Activated T-cell treated with anti-CD3 and anti-CD28 coated beads for 4 hours (primary cell): ENCODE measurements around the gene DDAH1.
A peak's percentile ranks its signal among the peaks of the same experiment; 100 is the strongest.

Source experiments
- DNase-seq: peaks from one replicate; pipeline ENCODE4 v3.0.0-alpha.2; 2020

DDAH1 gene

DNA sequence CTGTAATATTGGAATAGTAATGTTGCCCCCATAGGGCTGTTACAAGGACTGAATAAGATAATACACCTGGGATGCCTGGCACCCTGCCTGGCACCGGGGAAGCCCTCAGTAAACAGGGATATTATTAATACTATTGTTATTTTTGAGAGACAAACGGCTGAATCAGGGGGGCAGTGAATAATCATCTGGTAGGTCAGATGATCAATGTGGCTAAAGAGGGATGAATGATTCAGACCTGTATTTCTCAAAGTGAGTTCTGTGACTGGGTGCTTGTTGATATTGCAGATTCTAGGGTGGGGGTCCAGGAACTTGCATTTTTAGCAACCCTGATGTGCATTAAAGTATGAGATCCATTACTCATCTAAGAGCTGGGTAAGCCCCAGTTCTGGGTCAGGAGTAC lies 142.3 kb downstream of the DDAH1 start:
- no peak for DNase-seq

DNA sequence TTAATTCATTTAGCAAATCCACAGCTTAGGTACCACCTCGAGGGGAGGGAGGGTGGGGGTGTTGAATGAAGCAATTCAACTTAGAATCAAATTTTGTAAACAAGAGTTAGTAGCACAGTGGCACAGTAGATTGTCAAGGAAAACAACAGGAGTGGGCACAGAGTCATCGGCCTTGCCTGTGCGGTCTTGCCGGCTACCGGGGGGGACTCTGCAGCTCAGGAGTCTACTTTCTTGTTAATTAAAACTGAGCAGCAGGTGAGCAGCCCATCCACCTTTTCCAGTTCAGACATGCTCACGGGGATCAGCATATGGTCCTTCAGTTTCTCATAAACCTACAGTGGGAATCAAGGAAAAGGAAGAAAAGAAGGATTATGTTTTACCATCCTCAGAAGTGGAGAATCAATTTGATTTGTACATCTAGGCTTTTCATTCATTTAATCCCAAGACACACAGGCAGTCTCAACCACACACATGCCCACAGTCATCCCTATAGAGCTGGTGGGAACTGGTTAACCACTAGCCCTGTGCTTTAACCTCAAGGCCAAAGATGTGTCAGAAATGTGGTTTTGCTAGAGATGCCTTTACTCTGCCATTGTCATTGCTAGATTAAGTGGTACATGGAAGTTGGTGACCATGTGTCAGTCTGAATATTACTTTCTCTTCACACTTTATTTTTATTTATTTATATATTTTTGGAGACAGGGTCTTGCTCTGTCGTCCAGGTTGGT lies 143.6 kb downstream of the DDAH1 start:
- DNase-seq = no peak

DNA sequence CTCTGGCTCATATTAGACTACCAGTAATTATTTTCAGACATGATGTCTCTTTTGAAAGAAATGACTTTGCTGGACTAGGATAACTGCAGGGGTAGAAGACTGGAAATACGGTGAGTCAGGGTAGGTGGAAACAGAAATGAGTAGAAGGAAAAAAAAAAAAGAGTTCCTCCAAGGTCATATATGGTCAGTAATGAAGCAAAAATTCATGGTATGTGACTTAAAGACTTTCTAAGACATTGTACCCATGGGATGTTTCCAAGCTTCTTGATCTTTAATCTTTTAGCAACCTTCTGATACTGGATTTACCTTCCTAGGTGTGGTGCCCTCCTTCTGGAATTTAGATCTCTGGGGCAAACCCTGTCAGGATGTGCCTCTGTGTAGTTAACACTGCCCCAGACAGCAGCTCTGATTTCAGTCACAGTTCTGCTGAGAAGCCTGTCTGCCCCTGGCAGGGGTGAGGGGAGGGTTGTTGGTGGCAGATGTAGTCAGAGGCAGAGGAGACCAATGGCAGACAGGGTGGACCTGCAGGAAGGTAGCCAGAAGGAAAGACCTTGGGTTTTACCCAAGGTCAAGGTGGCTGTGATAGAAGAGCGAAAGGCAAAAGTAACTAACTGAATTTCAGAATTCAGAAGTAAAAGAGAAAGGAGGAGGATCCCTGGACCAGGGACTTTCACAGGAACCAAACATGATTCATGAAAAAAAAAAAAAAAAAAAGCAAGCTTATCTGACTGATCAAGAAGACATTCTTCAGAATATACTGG lies 144.4 kb downstream of the DDAH1 start:
- DNase-seq = no peak

DNA sequence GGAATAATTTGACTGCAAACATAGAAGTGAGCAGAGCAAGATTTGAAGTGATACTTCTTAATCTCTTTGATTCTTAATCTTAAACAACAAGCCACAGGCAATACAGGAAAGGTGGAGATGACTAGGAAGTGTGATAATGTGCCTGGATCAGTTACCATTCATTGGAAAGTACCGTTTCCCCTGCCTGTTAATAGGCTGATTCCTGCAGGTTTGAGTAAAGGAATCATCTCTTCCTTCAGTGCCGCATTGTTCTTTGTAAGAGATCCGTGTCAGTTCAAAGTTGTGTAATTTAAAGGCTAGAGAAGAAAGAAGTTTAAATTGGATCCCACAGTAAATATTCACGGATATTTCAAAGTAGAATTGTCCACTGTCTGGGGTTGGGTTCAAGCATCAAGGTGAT lies 145.0 kb downstream of the DDAH1 start:
- DNase-seq = no peak

DNA sequence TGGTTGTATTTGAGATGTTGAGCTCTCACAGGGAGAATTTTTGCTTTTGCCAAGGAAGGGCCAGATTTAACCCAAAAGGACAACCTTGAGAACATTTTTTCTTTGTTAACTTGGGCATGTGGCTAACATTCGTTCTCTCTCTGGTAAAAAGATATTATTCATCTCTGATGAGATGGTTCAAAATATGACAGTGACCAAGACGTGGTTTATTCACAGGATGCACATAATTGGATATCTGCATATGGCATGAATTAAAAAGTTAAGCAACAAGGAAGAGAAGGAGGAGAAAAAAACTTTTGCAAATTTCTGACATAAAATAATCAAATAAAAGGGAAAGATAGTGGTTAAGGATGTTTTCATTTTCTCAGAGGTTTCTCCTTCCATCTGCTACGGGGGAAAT lies 145.5 kb downstream of the DDAH1 start:
- DNase-seq = no peak

DNA sequence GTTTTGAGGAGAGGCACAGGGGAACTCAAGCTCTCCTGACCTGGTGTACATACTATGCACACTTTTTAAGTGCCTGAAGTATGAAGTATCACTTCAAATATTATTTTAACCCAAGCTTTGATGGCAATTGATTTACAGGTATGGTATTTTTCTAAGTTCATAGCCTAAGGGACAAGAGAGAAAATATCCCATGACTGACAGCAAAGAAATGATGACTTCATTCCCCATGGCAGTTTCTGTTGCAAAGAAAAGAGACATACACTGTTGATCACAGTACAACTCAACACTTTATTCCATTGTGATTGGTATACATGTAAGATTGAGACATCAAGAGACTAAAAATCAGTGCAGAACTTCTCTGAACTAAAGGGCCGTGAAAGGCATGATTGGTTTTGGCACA lies 146.7 kb downstream of the DDAH1 start:
- no peak for DNase-seq

DNA sequence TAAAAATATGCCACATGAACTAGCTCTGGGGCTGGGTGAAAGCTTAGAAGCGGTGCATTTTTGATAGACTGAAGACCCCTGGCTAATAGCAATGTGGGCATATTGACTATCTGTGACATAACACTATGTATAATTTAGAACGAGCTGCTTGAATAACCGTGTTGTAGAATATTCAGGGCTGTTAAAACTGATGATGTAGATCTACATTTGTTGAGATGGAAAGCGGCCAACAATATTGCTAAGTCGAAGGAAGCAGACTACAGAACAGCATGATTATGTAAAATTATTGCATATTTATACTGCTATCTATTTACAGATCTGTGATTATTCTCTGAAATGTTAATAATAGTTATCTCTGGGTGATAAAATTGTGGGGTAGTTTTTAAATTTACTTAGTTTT lies 147.4 kb downstream of the DDAH1 start:
- DNase-seq = no peak

DNA sequence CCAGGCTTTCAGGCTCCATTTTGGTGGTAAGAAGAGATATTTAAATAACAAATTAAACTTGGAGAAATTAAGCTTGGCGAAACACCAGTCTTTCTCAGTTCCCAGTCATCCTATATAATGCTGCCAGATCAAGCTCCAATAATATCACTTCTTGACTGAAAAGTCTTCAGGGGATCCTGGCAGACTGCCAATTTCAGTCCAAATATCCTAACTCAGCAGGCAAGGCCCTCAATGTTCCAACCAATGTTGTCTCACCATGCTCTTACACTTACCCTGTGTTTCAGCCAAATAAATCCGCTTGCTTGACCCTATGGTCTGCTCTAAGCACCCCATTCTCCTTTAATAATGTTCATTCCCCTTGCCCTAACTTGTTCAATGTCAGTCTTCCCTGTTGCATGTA lies 148.6 kb downstream of the DDAH1 start:
- no peak for DNase-seq

DNA sequence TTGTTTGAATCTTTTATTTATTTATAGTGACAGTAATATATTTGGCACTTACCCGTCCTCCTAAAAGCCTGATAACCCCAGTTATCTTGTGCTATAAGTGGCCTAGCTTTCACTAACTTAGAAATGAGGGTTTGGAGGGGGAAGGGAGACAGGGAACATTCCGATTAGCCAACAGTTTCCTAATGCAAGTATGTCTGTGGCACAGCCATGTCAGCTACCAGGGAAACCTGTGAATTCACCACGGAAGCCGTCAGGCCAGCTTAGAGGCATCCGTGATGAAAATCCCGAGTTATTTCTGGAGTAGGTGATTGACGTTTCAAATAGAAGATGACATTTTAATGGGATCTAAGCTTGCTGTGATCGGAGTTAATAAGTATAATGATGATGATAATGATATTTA lies 149.2 kb downstream of the DDAH1 start:
- DNase-seq = no peak

DNA sequence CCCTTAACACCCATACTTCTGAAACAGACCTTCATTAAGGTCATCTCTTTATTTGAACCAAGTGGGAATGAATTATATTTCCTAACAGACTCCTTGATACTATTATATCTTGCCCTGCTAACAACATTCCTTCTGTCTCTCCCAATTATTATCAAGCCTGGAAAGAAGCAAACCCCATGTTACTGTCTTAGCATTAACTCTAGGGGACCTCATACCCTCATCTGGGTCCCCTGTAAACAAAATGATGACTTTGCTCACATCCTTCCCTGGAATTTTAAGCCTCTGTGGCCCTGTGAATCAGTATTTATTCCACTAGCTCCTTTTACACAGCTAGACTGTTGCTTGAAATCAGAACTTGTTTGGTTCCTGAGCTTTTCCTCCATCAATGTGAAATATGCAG lies 150.2 kb downstream of the DDAH1 start:
- DNase-seq = no peak

DNA sequence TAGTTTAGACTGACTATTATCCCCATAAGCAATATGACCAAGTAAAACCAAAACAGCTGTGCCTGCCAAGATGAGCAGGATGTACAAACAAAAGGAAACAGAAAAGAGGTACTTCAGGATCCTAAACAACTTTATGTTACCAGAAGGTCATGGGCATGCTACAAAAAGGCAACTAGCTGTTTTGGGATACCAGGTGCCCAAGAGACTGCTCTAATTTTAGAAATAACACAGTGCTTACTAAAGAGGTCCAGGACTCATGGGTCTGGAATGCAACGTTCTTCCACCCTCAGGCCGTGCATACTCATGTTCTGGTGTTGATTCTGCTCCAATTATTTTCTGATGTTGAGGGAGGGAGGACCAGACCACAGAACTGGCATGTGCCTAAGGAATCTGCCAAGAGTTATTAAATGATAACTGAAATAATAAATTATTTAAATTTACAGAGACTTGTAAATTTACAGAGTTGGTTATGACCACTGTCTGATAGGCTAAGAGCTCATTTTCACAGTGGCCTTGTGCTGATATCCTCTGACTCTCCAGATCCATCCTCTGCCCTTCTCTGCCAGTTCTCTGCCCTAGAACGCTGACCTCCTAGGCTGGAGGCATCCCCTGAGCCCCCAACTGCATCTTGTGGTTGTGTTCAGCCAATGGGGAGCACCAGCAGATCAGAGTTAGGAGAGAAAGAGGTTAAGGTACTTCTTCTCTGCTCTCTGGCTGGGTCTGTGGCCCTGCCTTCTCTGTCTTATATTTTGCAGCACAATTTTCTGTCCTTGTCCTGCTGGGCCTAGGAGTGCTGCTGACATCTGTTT lies 150.9 kb downstream of the DDAH1 start:
- DNase-seq = no peak

DNA sequence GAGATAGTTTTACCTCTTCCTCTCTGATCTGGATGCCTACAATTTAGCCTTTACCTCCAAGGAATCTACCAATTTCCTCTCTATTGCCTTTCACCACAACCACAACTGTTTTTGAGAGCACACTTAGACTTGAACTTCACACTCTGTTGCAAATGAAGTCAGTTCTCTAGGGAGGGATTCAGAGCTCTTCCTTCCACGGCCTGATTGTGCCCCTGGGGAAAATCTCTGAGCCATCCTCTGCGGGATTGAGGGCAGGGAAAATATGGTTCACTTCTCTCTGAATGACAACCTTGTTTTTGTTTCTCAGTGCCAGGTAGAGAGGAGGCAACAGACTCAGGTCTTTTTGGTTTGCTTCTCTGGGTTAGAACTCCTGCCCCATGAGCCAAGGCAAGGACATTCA lies 153.1 kb downstream of the DDAH1 start:
- DNase-seq = no peak

DNA sequence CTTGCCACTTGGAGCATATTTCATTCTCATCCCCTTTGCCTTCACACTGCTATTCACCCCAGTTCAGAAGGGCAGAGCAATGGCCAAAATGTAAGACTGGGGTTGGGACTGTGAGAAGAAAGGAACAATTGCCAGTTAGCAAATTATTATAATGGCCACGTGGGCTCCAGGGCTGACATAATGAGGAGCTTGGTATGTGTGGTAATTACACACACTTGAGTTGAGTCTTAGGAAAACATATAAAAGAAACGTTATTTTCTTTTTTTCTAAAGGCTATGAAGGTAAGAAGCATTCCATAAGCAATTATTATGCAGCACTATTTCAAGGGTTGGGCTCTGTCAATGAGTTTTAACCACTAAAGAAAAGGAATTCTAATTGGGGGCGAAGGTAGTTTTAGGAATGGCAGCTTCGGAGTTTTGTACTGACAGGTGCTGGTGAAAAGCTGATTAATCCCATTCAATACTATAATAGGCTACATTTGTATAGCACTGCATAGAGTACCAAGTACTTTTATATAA lies 156.1 kb downstream of the DDAH1 start:
- no peak for DNase-seq

DNA sequence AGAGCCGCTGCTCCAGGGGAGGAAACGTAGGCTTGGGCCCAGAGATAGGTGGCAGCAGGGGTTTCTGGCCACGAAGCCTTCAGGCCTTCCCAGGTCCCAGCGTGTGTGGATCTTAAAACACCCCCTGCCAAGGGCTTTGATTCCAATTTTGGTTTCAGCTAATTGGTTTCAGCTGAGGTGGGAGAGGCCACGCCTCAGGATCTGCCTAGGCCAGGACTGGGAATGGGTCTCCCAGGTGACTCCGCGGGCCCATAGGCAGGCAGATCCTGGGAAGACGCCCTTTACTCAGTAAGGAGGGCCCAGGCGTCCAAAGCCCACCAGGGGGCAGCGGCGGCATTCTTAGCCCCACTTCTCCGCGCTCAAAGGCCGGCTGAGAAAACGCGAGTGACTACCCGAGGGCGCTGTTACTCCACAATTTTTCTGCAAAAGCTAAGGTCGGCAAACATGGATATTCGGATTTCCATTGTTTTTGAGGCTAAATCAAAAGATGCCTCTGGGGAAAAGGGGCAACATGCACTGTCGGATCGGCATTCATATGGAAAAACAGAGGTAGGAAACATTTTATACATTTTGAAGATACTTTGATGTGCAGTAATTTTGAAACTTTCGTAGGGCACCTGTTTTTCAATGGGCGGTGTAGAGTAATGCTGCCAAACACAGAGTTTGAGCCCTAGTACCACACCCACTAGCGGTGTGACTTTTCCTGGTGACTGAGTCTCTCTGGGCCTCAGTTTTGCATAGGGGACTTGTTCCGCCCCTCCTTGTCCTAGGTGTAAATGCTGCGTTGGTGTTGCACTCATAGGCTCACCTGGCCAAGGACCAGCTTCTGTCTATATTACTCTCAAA lies 156.7 kb downstream of the DDAH1 start:
- DNase-seq = peak; percentile 48

DNA sequence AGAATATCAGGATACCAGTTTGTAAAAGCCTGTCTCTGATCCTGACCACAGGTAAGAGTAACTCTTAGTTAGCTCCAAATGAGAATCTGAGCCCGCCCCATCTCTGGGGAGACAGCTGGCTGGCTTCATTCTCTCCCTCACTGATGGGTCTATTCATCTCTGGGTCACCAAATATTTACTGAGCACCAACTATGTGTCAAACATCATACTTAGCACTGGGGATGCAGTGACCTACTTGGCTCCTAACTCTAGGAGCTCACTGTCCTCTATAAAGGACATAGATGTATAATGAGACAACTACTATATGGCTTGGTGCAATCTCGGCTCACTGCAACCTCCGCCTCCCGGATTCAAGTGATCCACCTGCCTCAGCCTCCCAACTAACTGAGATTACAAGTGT lies 158.7 kb downstream of the DDAH1 start:
- DNase-seq = no peak

DNA sequence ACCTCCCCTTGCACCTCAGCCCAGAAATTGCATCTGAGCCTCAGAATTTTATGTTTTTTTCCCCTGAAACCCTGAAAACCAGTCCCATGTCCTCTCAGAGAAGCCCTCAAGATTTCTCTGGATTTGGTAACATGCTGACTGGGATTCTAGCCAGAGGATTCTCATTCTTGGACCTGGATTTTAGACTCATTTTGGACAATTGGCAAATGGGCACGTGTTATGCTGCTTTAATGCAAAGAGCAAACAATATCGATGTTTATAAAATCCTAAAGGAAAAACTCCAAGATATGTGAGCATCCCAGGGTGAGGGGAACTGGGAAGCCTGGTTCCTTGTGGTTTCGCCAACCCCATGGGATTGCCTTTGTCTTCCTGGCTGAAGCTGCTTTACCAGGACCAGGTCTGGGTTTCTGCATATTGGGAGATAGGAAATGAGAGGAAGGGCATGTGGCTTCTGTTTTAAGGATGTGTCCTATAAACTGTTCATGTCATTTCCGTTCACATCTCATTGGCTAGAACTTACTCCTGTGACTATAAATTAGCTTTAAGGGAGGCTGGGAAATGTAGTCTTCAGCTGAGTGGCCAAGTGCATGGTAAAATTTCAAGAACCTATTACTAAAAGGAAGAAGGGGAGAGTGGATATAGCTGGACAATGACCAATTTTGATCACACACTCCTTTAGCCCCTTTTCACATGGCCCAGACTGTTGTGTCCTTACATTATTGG lies 161.4 kb downstream of the DDAH1 start:
- no peak for DNase-seq

DNA sequence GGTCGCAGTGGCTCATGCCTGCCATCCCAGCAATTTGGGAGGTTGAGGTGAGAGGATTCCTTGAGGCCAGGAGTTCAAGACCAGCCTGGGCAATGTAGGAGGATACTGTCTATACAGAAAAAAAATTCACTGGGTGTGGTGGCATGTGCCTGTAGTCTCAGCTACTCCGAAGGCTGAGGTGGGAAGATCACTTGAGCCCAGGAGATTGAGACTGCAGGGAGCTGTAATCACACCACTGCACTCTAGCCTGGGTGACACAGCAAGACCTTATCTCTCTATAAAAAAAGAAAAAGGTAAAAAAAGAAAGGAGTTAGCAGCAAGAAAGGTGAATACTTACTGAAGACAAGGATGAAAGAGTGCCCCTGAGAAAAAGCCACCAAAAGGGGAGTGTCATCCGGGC lies 164.8 kb downstream of the DDAH1 start:
- no peak for DNase-seq

DNA sequence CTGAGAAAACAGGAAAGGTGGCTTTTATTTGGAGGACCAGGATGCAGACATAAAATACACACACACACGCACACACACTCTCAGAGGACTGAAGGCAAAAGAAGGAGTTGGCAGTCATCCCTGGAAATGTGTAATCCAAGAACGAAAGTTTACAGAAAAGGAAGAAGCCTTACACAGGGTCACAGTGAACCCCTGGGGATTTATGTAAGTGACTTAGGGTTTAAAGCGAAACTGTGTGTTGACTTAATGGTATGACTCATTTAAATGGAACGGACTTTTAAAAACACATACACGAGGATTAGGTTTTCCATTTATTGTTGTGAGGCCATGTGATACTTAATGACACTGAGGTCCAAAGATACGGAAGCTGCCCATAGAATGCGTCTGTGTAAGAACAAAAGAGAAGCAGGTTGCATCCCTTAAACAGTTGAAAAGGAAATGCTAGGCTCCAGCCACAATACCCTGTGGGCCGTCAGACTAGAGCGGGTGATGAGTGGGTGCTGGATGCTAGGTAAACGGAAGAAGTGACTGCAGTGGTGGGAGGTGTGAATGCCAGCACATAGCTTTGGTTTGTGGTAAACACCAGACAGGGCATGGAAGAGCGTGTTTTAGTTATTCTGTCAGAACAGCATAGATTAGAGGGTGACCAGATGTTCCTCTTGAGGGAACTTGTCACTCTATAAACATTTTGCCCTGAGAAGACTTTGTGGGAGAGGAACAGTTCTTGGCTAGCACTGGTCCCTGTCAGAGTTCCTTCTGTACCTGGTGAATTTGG lies 166.9 kb downstream of the DDAH1 start:
- DNase-seq = peak; percentile 61

DNA sequence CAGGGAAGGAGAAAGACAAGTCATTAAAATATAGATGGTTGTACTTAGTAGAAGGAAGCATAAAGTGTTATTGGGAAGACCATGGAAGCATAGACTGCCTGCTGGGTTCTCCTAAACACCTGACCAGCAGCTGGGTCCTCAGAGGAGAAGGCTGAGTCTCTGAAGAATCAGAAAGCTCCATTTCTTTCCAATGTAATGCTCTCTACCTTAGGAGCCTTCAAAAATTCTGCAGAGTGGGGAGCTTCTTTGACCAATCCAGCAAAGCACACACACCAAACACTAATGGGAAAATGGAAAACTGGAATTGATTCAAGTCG lies 167.5 kb downstream of the DDAH1 start:
- DNase-seq = no peak

DNA sequence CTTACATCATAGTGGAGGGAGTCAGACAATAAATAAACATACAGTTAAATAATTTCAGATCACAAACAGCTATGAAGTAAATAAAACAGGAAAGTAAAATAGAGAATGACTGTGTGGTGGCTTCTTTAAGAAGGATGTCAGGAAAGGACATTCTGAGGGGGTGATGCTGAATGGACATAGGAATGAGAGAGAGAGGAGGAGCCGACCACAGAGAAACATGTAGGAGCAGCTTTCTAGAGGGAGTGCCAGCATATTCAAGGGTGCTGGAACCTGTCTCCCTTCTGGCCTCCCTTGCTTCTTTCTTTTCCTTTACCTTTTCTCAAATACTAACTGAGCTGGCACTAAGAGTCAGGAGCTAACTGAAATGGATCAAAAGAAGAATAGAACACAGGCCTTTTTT lies 168.0 kb downstream of the DDAH1 start:
- no peak for DNase-seq

DNA sequence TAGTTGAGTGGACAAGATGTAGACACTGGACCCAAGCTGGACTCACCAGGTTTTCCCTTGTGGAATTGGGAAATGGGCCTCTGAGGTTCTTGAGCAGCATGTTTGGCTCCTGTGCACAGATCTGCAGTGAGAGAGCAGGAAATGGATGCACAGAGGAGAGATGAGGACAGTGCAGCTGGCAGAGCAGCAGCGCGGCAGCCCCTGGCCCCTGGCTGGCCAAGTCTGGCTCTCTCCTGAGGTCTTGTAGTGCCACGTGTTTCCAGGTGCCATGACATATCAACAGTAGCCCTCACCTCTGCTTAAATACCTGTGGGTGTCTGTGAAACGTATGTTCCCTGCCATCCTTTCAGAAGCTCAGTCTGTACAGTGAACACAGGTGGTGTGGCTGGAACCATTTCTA lies 169.3 kb downstream of the DDAH1 start:
- no peak for DNase-seq
